Activated T-cell treated with anti-CD3 and anti-CD28 coated beads, Interleukin-2, amount 50 U/mL, for 1 hour (primary cell): Measurements from ENCODE around the gene PRPH.
"Not testable (repeated sequence)": the region's sequence is repeated elsewhere in the genome, so short reads cannot be mapped to it uniquely, and the experiment has no call there.

Source experiments
- DNase-seq: peaks from one replicate; pipeline ENCODE4 v3.0.0-alpha.2; 2020

Gene PRPH

DNA sequence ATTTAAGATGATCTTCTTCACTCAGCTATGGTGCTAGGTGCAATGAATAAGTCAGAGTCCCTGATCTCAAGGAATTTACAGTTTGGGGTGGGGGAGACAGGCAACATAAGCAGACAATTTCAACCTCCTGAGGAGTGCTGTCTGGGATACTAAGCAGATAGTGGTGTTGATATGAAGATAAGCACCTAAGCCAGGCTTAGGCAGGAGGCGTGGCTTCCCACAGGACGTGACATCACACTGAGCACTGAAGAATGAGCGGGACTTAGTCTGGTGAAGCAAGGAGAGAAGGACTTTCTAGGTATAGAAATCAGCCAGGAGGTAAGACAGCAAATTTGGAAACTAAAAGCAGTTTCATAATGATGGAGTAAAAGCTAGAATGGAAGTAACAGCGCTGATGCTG, 6.8 kb downstream of the PRPH start:
- DNase-seq, result no peak

DNA sequence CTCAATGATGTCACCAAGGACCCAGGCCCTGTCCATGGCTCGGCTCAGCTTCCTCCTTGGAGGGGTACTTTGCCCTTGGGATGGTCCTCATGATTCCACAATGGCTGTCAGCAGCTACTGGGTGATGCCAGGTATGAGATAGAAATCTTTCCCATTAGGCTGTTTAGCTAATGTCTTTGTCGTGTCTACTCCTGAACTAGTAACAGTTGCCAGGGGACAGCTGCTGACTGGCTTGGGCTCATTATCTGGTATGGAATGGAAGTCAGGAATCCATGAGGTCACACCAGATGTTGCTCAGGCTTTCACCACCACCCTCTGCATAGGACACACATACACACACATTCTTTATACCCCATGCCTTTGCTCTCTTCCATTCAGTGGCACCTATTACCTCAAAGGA, 9.2 kb downstream of the PRPH start:
- DNase-seq, result no peak

DNA sequence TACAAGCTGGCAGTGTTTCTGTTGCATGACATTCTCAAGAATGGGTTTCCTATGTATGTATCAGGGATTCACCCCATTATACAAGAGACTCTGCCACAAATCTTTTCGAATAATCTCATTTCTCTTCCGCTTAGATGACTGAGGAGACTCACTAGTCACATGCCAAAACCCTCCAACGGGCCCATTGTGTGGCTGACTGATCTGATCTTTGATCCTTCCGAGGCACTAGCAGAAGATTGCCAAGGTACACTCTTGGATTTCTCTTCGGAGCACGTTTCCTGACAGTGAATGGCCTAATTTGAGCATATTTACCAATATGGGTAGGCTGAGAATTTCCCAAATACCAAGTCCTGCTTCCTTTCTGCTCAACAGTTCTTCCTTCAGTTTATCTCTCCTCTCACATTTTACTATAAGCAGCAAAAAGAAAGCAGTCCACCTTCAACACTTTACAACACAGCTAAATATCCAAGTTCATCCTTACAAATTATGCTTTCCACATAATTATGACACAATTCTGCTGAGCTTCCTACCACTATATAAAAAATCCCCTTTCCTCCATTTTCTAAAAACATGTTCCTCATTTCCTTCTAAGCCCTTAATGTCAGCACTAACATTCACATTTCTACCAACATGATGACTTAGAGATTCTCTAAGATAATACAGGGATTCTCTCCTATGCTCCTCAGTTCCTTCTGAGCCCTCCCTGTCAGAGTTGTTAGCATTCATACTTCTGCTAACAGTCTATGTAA, 11.0 kb downstream of the PRPH start:
- DNase-seq, result no peak

DNA sequence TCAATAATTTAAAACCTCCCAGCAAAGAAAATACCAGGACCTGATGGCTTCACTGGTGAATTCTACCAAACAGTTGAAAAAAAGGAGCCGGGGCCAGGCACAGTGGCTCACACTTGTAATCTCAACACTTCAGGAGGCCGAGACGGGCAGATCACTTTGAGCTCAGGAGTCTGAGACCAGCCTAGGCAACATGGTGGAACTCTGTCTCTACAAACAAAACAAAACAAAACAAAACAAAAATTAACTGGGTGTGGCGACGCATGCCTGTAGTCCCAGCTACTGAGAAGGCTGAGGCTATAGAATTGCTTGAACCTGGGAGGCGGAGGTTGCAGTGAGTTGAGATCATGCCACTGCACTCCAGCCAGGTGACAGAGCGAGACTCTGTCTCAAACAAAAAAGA, 14.4 kb downstream of the PRPH start:
- no peak for DNase-seq

DNA sequence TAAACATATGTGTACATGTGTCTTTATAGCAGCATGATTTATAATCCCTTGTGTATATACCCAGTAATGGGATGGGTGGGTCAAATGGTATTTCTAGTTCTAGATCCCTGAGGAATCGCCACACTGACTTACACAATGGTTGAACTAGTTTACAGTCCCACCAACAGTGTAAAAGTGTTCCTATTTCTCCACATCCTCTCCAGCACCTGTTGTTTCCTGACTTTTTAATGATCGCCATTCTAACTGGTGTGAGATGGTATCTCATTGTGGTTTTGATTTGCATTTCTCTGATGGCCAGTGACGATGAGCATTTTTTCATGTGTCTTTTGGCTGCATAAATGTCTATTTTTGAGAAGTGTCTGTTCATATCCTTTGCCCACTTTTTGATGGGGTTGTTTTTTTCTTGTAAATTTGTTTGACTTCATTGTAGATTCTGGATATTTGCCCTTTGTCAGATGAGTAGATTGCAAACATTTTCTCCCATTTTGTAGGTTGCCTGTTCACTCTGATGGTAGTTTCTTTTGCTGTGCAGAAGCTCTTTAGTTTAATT, 15.6 kb downstream of the PRPH start:
- not testable (repeated sequence) for DNase-seq

DNA sequence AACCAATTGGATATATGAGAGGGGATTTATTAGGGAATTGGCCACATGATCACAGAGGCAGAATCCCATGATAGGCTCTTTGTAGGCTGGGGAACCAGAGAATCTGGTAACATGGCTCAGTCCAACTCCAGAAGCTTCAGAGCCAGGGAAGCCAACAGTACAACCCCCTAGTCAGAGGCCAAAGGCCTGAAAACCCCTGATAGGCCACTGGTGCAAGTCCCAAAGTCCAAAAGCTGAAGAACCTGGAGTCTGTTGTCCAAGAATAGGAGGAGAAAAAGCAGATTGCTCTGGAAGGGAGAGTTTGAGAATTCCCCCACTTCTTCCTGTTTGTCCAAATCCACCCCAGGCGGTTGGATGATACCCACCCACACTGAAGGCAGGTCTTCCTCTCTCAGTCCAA, 19.9 kb downstream of the PRPH start:
- no peak for DNase-seq

DNA sequence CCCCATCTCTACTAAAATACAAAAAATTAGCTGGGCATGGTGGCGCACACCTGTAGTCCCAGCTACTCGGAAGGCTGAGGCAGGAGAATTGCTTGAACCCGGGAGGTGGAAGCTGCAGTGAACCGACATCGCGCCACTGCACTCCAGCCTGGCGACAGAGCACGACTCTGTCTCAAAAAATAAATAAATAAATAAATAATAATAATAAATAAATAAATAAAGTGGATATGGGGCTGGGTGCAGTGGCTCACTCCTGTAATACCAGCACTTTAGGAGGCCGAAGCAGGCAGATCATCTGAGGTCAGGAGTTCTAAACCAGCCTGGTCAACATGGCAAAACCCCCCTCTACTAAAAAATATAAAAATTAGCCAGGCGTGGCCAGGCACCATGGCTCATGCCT, 22.2 kb downstream of the PRPH start:
- not testable (repeated sequence) for DNase-seq

DNA sequence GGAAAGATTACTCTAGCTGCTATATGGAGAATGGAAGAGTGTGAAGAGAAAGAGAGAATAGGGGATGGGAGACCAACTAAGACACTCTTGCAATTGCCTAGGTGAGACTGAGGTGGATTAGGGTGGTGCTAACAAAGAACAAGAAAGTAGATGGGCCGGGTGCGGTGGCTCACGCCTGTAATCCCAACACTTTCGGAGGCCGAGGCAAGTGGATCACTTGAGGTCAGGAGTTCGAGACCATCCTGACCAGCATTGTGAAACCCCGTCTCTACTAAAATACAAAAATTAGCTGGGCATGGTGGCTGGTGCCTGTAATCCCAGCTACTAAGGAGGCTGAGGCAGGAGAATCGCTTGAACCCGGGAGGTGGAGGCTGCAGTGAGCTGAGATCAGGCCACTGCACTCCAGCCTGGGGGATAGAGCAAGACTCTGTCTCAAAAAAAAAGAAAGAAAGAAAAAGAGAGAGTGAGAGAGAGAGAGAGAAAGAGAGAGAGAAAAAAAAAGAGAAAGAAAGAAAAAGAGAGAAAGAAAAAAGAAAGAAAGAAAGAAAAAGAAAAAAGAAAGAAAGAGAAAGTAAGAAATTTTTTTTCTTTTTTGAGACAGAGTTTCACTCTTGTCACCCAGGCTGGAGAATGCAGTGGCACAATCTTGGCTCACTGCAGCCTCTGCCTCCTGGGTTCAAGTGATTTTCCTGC, 25.6 kb downstream of the PRPH start:
- not testable (repeated sequence) for DNase-seq

DNA sequence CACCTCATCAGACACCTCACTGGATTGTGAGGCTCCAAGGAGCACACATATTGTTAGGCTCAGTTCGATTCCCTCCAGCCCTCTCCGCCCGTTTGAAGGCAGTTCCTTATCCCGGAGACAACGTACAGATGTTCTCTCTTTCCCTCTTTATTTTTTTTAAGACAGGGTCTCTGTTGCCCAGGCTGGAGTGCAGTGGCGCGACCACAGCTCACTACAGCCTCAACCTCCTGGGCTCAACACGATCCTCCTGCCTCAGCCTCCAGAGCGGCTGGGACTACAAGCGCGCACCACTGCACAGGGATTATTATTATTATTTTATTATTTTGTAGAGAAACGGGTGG, 27.4 kb downstream of the PRPH start:
- no peak for DNase-seq

DNA sequence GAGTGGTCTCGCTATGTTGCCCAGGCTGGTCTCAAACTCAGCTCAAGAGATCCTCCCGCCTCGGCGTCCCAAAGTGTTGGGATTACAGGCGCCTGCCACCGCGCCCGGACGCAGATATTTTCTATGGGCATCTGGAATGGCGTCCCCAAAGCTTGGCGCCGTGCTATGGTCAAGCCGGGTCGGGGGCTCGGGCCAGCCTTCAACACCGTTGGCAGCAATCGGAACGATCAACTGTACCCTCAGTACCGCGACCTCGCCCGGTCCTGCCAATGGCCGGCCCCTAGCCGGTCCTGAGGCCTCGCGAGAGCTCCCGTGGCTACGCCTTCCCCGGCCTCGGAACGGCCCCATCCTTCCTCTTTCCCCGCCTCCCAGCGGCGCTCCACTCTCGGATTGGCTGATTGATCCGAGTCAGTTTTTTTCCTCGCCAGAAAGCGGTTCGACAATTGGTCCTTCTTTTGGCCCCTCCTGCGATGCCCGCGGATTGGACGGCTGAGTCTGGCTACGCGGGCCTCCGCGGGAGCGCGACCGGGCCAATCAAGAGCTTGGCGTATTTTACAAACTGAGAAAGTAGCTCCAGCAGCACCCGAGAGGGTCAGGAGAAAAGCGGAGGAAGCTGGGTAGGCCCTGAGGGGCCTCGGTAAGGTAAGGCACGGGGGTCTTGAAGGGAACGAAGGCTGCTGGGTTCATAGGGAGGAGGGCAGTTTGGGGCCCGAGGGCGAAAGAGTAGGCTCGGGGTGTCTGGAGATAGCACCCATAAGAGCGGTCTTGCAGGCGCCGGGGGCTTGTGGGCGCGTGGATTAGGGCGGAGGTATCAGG, 28.0 kb downstream of the PRPH start, which contains the start of gene TROAP:
TSS of gene TROAP (plus strand) at position 548 of the 816 bp plus-strand sequence. CDS start 354 bp downstream, outside the sequence.
- peak; percentile 94 for DNase-seq

DNA sequence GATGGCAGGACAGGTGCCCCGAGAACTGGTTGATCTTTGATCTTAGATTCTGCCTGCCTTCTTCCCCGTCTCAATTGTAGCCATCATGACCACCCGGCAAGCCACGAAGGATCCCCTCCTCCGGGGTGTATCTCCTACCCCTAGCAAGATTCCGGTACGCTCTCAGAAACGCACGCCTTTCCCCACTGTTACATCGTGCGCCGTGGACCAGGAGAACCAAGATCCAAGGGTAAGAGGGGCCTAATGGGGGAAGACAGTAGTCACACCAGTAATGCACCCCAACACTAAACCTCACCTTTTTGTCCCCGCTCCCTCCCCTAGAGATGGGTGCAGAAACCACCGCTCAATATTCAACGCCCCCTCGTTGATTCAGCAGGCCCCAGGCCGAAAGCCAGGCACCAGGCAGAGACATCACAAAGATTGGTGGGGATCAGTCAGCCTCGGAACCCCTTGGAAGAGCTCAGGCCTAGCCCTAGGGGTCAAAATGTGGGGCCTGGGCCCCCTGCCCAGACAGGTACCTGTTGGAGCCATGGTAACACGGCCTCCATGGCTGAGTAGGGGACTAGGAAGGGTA, 28.7 kb downstream of the PRPH start:
- DNase-seq, result no peak

DNA sequence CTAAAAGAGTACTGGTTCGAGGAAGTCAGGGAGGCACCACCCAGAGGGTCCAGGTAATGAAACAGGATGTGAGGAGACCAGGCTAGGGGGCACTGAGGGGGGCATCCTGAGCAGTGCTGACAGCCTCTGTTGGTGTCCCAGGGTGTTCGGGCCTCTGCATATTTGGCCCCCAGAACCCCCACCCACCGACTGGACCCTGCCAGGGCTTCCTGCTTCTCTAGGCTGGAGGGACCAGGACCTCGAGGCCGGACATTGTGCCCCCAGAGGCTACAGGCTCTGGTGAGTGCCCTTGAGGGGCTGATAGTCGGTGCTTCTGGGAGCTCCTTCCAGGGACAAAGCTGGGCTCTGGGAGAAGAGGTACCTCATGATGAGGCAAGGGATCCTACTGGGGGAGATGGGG, 30.7 kb downstream of the PRPH start:
- DNase-seq, result no peak

DNA sequence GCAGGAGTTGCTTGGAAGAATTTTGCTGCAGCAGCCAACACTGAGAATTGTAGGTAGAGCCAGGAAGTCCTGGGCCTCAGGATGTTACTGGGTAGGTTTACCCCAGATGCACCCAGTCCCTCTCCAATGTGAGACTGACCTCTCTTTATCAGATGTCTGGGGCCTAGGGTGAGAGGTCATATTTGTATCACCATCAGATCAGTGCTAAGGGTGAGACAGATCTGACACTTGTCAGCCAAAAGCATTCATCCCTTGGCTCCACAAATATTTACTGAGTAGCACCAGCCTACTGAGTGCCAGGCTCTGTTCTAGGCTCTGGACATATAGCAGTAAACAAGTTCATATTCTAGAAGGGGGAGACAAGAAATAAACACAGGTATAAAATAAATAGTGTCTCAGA, 32.4 kb downstream of the PRPH start:
- DNase-seq, result no peak

DNA sequence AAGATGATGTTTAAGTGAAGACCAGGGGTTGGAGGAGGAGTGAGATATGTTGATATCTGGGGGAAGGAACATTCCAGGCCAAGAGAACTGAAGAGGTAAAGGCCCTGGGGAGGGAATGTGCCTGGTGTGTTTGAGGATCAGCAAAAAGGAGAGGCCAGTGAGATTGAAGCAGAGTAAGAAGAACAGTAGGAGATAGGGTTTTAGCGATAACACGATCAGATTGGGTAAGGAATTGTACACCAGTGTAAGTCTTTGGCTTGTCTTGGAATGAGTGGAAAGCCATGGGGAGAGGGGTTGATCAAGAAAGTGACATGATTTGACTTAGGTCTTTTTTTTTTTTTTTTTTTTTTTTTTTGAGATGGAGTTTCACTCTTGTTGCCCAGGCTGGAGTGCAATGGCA, 32.9 kb downstream of the PRPH start:
- no peak for DNase-seq

DNA sequence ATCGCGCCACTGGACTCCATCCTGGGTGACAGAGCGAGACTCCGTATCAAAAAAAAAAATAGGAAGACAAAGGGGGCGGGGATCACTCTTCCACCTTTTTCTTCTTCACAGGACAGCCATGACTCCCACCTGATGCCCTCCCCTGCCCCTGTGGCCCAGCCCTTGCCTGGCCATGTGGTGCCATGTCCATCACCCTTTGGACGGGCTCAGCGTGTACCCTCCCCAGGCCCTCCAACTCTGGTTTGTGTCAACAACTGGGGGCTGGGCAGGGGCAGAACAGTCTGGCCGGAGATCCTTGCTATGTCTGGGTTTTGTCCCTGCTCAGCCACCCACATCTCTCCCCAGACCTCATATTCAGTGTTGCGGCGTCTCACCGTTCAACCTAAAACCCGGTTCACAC, 33.9 kb downstream of the PRPH start:
- DNase-seq, result no peak

DNA sequence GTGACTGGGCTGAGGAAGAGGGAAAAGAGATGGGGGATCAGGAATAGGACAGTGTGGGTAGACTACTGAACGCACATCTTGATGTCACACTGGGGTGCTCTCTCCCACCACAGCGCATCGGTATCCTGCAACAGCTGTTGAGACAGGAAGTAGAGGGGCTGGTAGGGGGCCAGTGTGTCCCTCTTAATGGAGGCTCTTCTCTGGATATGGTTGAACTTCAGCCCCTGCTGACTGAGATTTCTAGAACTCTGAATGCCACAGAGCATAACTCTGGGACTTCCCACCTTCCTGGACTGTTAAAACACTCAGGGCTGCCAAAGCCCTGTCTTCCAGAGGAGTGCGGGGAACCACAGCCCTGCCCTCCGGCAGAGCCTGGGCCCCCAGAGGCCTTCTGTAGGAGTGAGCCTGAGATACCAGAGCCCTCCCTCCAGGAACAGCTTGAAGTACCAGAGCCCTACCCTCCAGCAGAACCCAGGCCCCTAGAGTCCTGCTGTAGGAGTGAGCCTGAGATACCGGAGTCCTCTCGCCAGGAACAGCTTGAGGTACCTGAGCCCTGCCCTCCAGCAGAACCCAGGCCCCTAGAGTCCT, 35.2 kb downstream of the PRPH start:
- DNase-seq, result no peak

DNA sequence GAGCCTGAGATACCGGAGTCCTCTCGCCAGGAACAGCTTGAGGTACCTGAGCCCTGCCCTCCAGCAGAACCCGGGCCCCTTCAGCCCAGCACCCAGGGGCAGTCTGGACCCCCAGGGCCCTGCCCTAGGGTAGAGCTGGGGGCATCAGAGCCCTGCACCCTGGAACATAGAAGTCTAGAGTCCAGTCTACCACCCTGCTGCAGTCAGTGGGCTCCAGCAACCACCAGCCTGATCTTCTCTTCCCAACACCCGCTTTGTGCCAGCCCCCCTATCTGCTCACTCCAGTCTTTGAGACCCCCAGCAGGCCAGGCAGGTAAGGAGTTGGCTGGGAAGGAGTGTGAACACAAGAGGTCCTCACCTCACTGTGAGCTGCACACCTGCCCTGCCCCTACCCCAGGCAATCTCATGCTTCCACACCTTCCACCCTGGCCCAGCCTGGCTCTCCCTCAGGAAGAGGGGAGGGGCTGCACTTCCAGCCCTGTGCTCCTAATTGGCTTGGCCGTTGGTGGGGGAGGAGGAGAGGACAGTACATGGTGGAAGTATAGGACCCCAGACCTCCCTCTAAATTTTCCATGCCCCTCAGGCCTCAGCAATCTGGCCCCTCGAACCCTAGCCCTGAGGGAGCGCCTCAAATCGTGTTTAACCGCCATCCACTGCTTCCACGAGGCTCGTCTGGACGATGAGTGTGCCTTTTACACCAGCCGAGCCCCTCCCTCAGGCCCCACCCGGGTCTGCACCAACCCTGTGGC, 35.9 kb downstream of the PRPH start:
- DNase-seq, result no peak

DNA sequence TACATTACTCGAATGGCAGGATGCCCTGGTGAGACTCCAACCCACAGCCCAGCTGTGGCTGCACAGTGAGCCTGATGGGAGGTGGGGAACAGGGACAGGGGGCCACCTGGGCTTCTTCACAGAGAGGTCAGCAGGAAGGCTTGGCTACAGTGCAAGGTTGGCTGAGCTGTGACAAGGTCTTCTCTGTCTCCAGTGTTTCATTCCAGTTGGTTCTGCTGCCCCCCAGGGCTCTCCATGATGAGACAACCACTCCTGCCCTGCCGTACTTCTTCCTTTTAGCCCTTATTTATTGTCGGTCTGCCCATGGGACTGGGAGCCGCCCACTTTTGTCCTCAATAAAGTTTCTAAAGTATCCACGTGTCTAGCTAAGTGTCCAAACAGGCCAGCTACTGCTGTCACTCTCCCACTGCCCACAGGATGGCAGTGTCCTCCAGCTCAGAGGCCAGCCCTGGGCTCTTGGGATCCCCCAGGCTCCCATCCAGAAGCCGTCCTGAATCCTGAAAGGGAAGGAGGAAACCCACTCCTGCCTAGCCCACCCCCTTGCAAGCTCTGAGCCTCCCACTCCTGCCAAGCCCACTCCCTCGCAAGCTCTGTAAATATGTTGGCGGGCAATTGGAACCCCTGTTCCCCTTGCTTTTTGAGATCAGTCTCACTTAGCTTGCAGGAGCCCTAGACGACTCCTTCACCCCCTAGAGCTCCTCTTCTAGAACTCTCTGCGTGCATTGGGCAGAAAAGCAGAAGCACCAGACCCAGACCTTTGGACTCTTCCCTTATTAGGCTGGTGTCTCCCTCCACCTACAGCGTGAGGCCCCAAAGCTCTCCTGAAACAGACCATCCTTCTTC, 36.7 kb downstream of the PRPH start:
- DNase-seq, result no peak

DNA sequence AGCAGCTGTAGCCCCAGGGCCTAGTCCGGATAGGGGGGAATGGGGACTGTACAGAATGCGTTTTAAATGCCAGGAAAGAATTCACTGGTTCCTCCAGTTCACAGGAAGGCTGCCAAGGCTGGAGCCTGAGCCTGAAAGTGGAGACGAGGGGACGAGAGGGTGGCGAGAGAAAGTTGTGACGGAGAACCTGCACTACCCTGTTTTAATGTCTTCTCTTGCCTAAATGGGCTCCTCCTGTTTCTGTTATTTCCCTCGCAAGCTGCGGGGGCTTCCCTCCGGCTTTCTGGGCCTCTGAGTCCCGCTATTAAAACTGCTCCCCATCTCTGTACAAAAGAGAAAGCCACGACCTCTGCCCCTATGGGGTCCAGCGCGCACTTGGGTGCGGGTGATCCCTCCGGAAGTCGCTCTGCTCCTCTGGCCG, 37.5 kb downstream of the PRPH start:
- no peak for DNase-seq

DNA sequence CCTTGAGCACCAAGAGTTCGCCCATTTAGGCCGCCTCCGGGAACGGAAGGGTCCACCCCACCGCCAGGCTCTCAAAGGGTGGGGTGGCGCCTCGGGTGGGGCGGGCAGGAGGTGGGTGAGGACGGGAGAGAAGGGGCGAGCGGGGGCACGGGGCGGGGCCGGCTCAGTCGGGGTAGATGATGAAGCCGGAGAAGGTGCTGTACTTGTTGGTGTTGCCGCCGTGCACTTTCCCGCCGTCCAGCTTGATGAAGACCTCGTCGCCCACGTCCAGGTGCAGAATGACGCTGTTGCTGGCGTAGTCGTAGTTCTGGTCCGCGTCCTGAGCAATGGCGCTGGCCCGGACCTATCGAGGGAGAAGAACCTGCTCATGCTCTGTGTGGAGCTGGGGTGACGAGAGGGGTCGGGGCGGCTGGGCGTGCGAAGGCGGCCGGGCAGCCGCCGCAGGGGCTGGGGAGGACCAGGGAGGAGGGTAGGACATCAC, 38.0 kb downstream of the PRPH start:
- DNase-seq, result no peak

DNA sequence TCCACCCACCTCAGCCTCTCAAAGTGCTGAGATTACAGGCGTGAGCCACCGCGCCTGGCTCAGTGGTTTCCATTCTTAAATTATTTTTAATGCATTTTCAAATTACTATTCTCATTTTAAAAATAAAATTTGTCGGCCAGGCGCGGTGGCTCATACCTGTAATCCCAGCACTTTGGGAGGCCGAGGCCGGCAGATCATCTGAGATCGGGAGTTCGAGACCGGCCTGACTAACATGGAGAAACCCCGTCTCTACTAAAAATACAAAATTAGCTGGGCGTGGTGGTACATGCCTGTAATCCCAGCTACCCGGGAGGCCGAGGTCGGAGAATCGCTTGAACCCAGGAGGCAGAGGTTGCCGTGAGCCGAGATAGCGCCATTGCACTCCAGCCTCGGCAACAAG, 38.8 kb downstream of the PRPH start:
- DNase-seq, result not testable (repeated sequence)
